Measurements from ENCODE around the gene MSGN1. TPM values are rescaled to one million over a fixed set of nuclear protein-coding genes. Genes with fewer than 3 reads are reported as not detected.
A peak's percentile ranks its signal among the peaks of the same experiment; 100 is the strongest.

MSGN1 gene
- total RNA-seq, 1 experiment from 2014 or later: not detected

GRCh38 chr2:17791121-17791816, 25.0 kb upstream of the MSGN1 start:
- no peaks in the 10 kb centered on the region for H3K36me3 Mint-ChIP-seq (ENCODE audit: insufficient read depth in 1 of 3, low read depth in 3 of 3)
- H3K9me3 Mint-ChIP-seq: no peaks in the 10 kb centered on the region
- H3K23ac ChIP-seq (ENCODE audit: insufficient read length, low read depth, low read length): no peak overlapping the region

More at GRCh38 chr2:17791121-17791816, 25.0 kb upstream of the MSGN1 start:
- TF ChIP-seq, protein P1, sequence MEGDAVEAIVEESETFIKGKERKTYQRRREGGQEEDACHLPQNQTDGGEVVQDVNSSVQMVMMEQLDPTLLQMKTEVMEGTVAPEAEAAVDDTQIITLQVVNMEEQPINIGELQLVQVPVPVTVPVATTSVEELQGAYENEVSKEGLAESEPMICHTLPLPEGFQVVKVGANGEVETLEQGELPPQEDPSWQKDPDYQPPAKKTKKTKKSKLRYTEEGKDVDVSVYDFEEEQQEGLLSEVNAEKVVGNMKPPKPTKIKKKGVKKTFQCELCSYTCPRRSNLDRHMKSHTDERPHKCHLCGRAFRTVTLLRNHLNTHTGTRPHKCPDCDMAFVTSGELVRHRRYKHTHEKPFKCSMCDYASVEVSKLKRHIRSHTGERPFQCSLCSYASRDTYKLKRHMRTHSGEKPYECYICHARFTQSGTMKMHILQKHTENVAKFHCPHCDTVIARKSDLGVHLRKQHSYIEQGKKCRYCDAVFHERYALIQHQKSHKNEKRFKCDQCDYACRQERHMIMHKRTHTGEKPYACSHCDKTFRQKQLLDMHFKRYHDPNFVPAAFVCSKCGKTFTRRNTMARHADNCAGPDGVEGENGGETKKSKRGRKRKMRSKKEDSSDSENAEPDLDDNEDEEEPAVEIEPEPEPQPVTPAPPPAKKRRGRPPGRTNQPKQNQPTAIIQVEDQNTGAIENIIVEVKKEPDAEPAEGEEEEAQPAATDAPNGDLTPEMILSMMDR (conservative IDR thresholded peaks at IDR 0.05): no peak
- no peak overlapping the region for H2BK5ac ChIP-seq (ENCODE audit: insufficient read length, low read length)
- no peak for DNase-seq
- no peak overlapping the region for H2BK120ac ChIP-seq (ENCODE audit: low read depth, low read length, poor library complexity, severe bottlenecking)
- H3K27ac ChIP-seq (ENCODE audit: insufficient read length, low read depth, low read length): no peak overlapping the region
- no peak overlapping the region for H2BK12ac ChIP-seq (ENCODE audit: insufficient read length, low read depth, low read length)
- peak overlapping the region in 1 of 3 experiments; percentile 65; a peak in 2 of 7 replicates for H3K27ac Mint-ChIP-seq
- H3K23me2 ChIP-seq (ENCODE audit: insufficient read length, low read depth, low read length, poor library complexity, severe bottlenecking): no peaks in the 10 kb centered on the region
- no peak overlapping the region for H2AK5ac ChIP-seq (ENCODE audit: insufficient read length, low read length)
- H3K27me3 Mint-ChIP-seq (ENCODE audit: low read depth): peaks cover 12% of the 10 kb centered on the region
- no peaks in the 10 kb centered on the region for H3K79me1 ChIP-seq (ENCODE audit: insufficient read depth, low read depth, low read length, poor library complexity, severe bottlenecking)
- no peak overlapping the region for H3K56ac ChIP-seq (ENCODE audit: insufficient read length, low read depth, low read length)
- H3K4ac ChIP-seq (ENCODE audit: low read depth, low read length): no peak overlapping the region
- H3K4me3 Mint-ChIP-seq: no peak overlapping the region
- no peak overlapping the region for H4K5ac ChIP-seq (ENCODE audit: insufficient read length, low read depth, low read length)
- peak overlapping the region; percentile 80; the same call in 1 of the 2 replicates for H3K14ac ChIP-seq (ENCODE audit: insufficient read depth, low read length)
- H3K4me1 Mint-ChIP-seq: peaks cover 2 to 10% of the 10 kb centered on the region in 2 experiments
- no peak overlapping the region for H2BK20ac ChIP-seq (ENCODE audit: low read depth, low read length, poor library complexity, severe bottlenecking)
- H3K27me3 ChIP-seq (ENCODE audit: insufficient read depth, low read length): no peaks in the 10 kb centered on the region
- H3K18ac ChIP-seq (ENCODE audit: insufficient read length, low read depth, low read length): no peak overlapping the region
- H3K4me2 ChIP-seq (ENCODE audit: insufficient read depth, insufficient read length, low read length): no peak overlapping the region
- 0 out of 2 replicates have a peak overlapping the region, but pooled peaks have one; percentile 26 for H2BK15ac ChIP-seq (ENCODE audit: low read depth, low read length)
- no peak overlapping the region for H3T11ph ChIP-seq (ENCODE audit: low read length)
- no peak overlapping the region for H4K91ac ChIP-seq (ENCODE audit: insufficient read length, low read depth, low read length)
- H3K9ac ChIP-seq (ENCODE audit: extremely low read depth, insufficient read length, low read length): no peak overlapping the region
- no CpG with 5 or more reads among the region's 5 CpGs for WGBS (ENCODE audit: extremely low coverage, insufficient read length, low lambda C conversion rate)
- no peaks in the 10 kb centered on the region for H3K9me3 ChIP-seq (ENCODE audit: control insufficient read depth, low read depth, low read length)
- H4K8ac ChIP-seq (replicated peaks; ENCODE audit: insufficient read length, low read depth, low read length): no peak overlapping the region
- H4K20me1 ChIP-seq (ENCODE audit: control insufficient read depth, insufficient read depth, insufficient read length): no peaks in the 10 kb centered on the region
- peaks cover 2% of the 10 kb centered on the region; the same call in 1 of the 2 replicates for H3K4me1 ChIP-seq (ENCODE audit: insufficient read depth, low read length)
- H2AFZ ChIP-seq (ENCODE audit: low read length): no peak overlapping the region
- H3K79me2 ChIP-seq (ENCODE audit: insufficient read depth, low read length): no peaks in the 10 kb centered on the region

All from H9 (cell line).